Vagina (tissue), 2 donors: ENCODE results near the gene ARHGAP6. TPM values are rescaled to one million over a fixed set of nuclear protein-coding genes. Genes with fewer than 3 reads are reported as not detected.

Source experiments
- DNase-seq, 2 donors: peaks; one replicate each; pipeline ENCODE4 v3.0.0-alpha.2; 2017; ENCODE audit errors: extremely low spot score in 2 of 2
- H3K27ac ChIP-seq: fragments of 200-600 bp; sonication (generic); one replicate; pipeline ENCODE4 v1.5.1; 2019
- H3K27me3 ChIP-seq: fragments of 200-600 bp; sonication (generic); one replicate; pipeline ENCODE4 v1.5.1; 2019
- H3K36me3 ChIP-seq, 2 donors: fragments of 200-600 bp; sonication (generic); one replicate each; pipeline ENCODE4 v1.5.1; 2017 to 2019
- H3K4me1 ChIP-seq: fragments of 200-600 bp; sonication (generic); one replicate; pipeline ENCODE4 v1.5.1; 2019
- H3K4me3 ChIP-seq, 2 donors: fragments of 200-600 bp; sonication (generic); 1 replicate in 1 of 2; 2 replicates in 1 of 2; pipeline ENCODE4 v1.5.1; 2016 to 2019
- H3K9me3 ChIP-seq: fragments of 200-600 bp; sonication (generic); one replicate; pipeline ENCODE4 v1.5.1; 2019
- CTCF ChIP-seq, 3 experiments: fragments of 450-650 bp in 2 of 3; fragments of 200-600 bp in 1 of 3; sonication (generic) in 1 of 3; IDR thresholded peaks; one replicate each; pipeline ENCODE4 v1.5.1; 2017 to 2019; ENCODE audit warnings: antibody characterized with exemption in 3 of 3, mild to moderate bottlenecking in 2 of 3, moderate library complexity in 2 of 3
- POLR2A ChIP-seq, 2 donors: fragments of 450-650 bp; IDR thresholded peaks; one replicate each; pipeline ENCODE4 v1.6.1; 2017; ENCODE audit warnings: antibody characterized with exemption in 2 of 2, mild to moderate bottlenecking in 2 of 2, moderate library complexity in 2 of 2
- POLR2AphosphoS5 ChIP-seq, 2 donors: sonication (generic); formaldehyde crosslinking; IDR thresholded peaks; one replicate each; pipeline ENCODE4 v1.9.0; 2017; ENCODE audit warnings: antibody characterized with exemption in 2 of 2, mild to moderate bottlenecking in 2 of 2, low read depth in 1 of 2; ENCODE audit not compliant: insufficient read depth in 1 of 2
- intact Hi-C: fragments of 100-400 bp; cut with DNase I; formaldehyde crosslinking; loops from one replicate; pipeline ENCODE4 v1.15.1; 2023
- total RNA-seq: library from RNA; depleted of rRNA; stranded (reverse); fragments of >200 nt; gene quantifications from one replicate; pipeline ENCODE4 v1.2.3, GENCODE V29; 2016

Gene ARHGAP6
- total RNA-seq, 1 donor from 2014 or later: 15.7 TPM

GRCh38 chrX:11564546-11564945 lies 101.2 kb downstream of the ARHGAP6 start:
- Histone ChIP-seq H3K36me3 (no peaks in the 10 kb centered on the region), H3K9me3 (no peaks in the 10 kb centered on the region), H3K4me1 (no peaks in the 10 kb centered on the region), H3K27ac (no peak overlapping the region), H3K4me3 (no peak overlapping the region), H3K27me3 (no peaks in the 10 kb centered on the region)
- intact Hi-C loops: no loop called here
- no peak for TF ChIP-seq POLR2AphosphoS5 (IDR thresholded peaks at IDR 0.05; ENCODE audit: insufficient read depth in 1 of 2, low read depth in 1 of 2)
- TF ChIP-seq CTCF (IDR thresholded peaks at IDR 0.05): no peak
- no peak for TF ChIP-seq POLR2A (IDR thresholded peaks at IDR 0.05)
- DNase-seq: no peak

GRCh38 chrX:11562570-11562969 lies 103.2 kb downstream of the ARHGAP6 start:
- intact Hi-C loops: no loop called here
- H3K4me1 ChIP-seq: no peaks in the 10 kb centered on the region
- H3K27me3 ChIP-seq: no peaks in the 10 kb centered on the region
- TF ChIP-seq POLR2AphosphoS5 (IDR thresholded peaks at IDR 0.05; ENCODE audit: insufficient read depth in 1 of 2, low read depth in 1 of 2) (no peak), CTCF (IDR thresholded peaks at IDR 0.05) (no peak), POLR2A (IDR thresholded peaks at IDR 0.05) (no peak)
- no peak overlapping the region for H3K4me3 ChIP-seq
- H3K36me3 ChIP-seq: no peaks in the 10 kb centered on the region
- no peak overlapping the region for H3K27ac ChIP-seq
- DNase-seq: no peak
- H3K9me3 ChIP-seq: no peaks in the 10 kb centered on the region

- TF ChIP-seq POLR2A (IDR thresholded peaks at IDR 0.05): no peak
- no peak for DNase-seq
- H3K4me1 ChIP-seq: no peaks in the 10 kb centered on the region
- no peak overlapping the region for H3K27ac ChIP-seq
- no peaks in the 10 kb centered on the region for H3K27me3 ChIP-seq
- H3K36me3 ChIP-seq: no peaks in the 10 kb centered on the region
- no peaks in the 10 kb centered on the region for H3K9me3 ChIP-seq
- no peak overlapping the region for H3K4me3 ChIP-seq
- intact Hi-C loops: no loop called here
These were observed 106.7 kb downstream of the ARHGAP6 start for GRCh38 chrX:11558972-11559371.

GRCh38 chrX:11557120-11557519 lies 108.6 kb downstream of the ARHGAP6 start:
- Histone ChIP-seq H3K4me3 (no peak overlapping the region), H3K27ac (no peak overlapping the region), H3K9me3 (no peaks in the 10 kb centered on the region), H3K4me1 (no peaks in the 10 kb centered on the region), H3K36me3 (no peaks in the 10 kb centered on the region), H3K27me3 (no peaks in the 10 kb centered on the region)
- DNase-seq: no peak
- intact Hi-C loops: no loop called here
- no peak for TF ChIP-seq POLR2A (IDR thresholded peaks at IDR 0.05)
- TF ChIP-seq POLR2AphosphoS5 (IDR thresholded peaks at IDR 0.05; ENCODE audit: insufficient read depth in 1 of 2, low read depth in 1 of 2): no peak
- TF ChIP-seq CTCF (IDR thresholded peaks at IDR 0.05): no peak

- Histone ChIP-seq H3K9me3 (no peaks in the 10 kb centered on the region), H3K27ac (no peak overlapping the region), H3K4me1 (no peaks in the 10 kb centered on the region), H3K27me3 (no peaks in the 10 kb centered on the region), H3K36me3 (no peaks in the 10 kb centered on the region), H3K4me3 (no peak overlapping the region)
- intact Hi-C loops: no loop called here
- no peak for DNase-seq
- TF ChIP-seq CTCF (IDR thresholded peaks at IDR 0.05) (no peak), POLR2AphosphoS5 (IDR thresholded peaks at IDR 0.05; ENCODE audit: insufficient read depth in 1 of 2, low read depth in 1 of 2) (no peak), POLR2A (IDR thresholded peaks at IDR 0.05) (no peak)
These were observed 110.0 kb downstream of the ARHGAP6 start for GRCh38 chrX:11555759-11556158.

GRCh38 chrX:11553594-11553993 lies 112.1 kb downstream of the ARHGAP6 start:
- intact Hi-C loops: no loop called here
- Histone ChIP-seq H3K4me1 (no peaks in the 10 kb centered on the region), H3K27me3 (no peaks in the 10 kb centered on the region), H3K27ac (no peak overlapping the region), H3K9me3 (no peaks in the 10 kb centered on the region), H3K36me3 (no peaks in the 10 kb centered on the region), H3K4me3 (no peak overlapping the region)
- no peak for DNase-seq
- TF ChIP-seq POLR2A (IDR thresholded peaks at IDR 0.05) (no peak), CTCF (IDR thresholded peaks at IDR 0.05) (no peak), POLR2AphosphoS5 (IDR thresholded peaks at IDR 0.05; ENCODE audit: insufficient read depth in 1 of 2, low read depth in 1 of 2) (no peak)
